Measurements from ENCODE around the gene PLXNB2.
"Not testable (repeated sequence)": the region's sequence is repeated elsewhere in the genome, so short reads cannot be mapped to it uniquely, and the experiment has no call there.

The PLXNB2 gene

DNA sequence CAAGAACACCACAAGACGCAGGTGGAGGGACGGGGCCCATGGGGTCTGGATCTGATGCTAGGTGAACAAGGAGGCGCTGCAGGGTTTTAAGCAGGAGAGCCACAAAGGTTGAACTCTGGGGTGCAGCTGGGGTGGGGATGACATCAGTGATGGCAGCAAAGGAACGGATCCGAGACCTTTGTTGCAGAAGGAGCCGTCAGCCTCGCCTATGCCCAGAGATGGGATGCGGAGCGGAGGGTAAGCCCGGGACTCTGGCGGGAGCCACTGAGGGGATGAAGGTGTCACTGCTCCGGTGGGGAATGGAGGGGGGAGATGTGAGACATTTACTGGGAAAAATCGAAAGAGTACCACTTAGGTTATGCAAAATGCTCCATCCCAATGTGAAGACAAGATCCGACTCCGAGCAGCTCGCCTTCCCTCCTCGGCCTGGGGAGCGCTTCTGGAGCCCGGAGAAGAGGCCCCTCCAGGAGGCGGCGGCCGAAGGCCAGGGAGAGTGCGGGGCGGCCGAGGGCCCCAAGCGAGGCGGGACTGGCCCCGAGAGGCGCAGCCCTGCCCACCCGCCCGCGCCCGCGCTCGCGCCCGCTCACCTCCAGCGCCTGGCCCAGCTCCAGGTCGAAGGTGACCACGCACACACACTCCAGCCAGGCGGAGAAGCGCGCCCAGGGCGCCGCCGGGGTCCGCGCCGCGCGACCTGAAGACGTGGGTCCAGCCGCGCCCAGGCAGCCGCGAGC, 18.9 kb upstream of the PLXNB2 start:
- no peak for DNase-seq (ENCODE audit: low read depth, low spot score)

DNA sequence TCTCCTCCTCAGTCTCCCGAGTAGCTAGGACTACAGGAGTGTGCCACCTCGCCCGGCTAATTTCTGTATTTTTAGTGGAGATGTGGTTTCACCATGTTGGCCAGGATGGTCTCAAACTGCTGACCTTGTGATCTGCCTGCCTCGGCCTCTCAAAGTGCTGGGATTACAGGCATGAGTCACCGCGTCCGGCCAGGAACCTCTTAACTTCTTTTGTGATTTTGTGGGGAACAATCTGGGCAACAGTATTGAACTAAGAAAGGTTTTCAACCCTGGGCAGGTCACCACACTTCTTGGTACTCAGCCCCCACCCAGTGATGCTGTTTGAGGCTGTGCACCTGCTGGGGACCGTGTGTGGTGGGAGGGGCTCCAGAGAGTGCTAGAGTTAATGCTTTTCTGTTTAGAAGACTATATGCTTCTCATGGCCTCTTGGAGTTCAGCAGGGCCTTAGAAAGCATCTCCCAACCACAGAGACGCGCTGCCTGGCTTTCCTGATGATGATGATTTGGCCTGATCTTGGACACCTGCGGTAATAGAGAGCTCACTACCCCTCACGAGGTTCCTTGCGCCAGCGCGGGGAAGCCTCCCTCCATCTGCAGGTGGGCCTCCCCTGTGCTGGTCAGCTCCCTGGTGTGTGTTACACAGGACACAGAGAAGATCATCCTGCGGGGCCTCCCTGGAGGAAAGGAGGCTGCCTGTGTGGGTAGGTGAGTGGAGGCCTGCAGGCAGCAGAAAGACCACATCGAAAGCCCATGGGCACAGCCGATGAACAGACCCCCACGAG, 18.2 kb upstream of the PLXNB2 start:
- no peak for DNase-seq (ENCODE audit: low read depth, low spot score)

DNA sequence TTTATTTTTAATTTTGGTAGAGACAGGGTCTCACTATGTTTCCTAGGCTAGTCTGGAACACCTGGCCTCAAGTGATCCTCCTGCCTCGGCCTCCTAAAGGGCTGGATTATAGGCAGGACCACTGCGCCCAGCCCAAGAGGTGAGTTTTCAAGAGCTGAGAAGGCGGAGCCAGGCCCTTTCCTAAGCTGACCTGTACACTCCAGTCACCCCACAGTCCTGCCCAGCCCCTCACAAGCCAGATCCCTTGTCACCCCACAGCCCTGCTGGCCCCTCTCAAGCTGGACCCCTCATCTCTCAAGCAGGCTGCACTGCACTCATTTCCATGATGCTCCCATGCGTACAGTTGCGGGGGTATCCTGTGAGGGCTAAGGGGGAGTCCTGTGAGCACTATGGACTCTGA, 16.5 kb upstream of the PLXNB2 start:
- DNase-seq (ENCODE audit: low read depth, low spot score): no peak

DNA sequence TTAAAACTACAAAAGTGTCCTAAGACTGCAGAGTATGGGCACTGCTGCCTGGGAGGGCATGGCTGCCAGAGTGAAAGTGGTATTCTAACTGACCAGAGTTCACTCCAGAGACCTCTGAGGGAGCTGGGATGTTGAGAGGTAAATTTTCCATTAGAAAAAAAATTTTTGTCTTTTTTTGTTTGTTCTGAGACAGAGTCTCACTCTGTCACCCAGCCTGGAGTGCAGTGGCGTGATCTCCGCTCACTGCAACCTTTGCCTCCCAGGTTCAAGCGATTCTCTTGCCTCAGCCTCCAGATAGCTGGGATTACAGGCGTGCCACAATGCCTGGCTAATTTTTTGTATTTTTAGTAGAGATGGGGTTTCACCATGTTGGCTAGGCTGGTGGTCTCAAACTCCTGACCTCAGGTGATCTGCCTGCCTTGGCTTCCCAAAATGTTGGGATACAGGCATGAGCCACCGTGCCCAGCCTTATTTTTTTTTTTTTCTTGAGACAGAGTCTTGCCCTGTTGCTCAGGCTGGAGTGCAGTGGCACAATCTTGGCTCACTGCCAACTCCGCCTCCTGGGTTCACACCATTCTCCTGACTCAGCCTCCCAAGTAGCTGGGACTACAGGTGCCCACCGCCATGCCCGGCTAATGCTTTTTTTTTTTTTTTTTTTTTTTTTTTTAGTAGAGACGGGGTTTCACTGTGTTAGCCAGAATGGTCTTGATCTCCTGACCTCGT, 15.1 kb upstream of the PLXNB2 start:
- DNase-seq (ENCODE audit: low read depth, low spot score): not testable (repeated sequence)

DNA sequence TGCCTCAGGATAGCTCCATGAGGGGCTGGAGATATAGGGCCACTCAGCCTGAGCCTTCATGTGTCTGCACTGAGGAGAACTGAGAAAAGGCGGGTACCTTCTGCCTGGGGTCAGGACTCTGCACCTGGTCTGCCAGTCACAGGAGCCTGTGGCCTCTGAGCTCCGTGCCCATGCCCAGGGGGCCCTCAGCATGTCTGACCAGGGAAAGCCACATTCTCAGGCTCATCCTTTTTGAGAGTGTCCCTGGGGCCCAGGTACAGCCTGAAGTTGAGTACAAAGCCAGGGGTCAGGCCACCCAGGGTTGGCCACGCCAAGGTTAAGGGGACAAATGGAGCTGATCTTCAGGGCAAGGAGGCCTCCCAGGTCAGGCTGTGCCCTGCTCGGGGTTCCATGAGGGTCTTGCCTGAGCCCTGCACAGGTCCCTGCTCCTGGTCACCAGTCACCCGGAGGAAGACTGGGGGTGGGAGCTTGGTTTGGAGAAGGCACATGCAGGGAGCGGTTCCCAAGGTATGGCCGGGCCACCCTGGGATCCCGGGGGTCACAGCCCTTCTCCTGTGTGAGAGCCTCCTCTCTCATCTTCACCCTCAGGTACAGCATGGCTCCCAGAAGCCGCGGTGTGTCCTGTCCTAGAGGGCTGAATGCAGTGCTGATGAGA, 13.4 kb upstream of the PLXNB2 start:
- no peak for DNase-seq (ENCODE audit: low read depth, low spot score)

DNA sequence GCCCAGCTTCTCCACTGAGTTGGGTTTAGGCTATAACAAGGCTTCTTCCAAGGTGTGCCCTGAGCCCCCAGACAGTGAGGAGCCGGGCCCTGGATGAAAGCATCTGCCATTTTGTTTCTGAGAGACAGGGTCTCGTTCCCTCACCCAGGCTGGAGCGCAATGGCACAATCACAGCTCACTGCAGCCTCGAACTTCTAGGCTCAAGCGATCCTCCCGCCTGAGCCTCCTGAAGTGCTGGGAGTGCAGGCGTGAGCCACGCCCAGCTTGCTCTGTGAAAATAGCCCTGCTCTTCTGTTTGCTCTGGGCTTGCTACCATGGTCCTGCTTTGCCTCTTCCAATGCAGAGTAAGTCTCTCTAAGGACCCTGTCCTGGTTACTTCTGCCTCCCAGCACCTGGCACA, 12.7 kb upstream of the PLXNB2 start:
- DNase-seq (ENCODE audit: low read depth, low spot score): no peak

DNA sequence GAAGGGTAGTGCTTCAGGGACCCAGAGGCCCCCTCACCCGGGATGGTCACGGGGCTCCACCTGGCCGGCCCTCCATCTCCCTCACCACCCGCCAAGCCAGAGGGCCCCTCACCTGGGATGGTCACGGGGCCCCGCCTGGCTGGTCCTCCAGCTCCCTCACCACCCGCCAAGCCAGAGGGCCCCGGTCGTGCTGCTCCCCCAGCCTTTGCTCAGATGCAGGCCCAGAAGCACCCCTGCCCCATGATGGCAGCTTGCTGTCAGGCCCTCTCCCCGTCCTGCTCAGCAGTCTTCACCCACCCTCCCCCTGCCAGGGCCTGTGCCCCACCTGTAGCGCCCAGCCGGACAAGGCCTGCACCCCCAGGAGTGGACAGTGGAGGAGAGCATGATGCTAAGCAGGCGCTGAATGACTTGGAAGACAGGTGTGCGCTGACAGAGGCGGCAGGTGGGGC, 12.1 kb upstream of the PLXNB2 start:
- no peak for DNase-seq (ENCODE audit: low read depth, low spot score)

DNA sequence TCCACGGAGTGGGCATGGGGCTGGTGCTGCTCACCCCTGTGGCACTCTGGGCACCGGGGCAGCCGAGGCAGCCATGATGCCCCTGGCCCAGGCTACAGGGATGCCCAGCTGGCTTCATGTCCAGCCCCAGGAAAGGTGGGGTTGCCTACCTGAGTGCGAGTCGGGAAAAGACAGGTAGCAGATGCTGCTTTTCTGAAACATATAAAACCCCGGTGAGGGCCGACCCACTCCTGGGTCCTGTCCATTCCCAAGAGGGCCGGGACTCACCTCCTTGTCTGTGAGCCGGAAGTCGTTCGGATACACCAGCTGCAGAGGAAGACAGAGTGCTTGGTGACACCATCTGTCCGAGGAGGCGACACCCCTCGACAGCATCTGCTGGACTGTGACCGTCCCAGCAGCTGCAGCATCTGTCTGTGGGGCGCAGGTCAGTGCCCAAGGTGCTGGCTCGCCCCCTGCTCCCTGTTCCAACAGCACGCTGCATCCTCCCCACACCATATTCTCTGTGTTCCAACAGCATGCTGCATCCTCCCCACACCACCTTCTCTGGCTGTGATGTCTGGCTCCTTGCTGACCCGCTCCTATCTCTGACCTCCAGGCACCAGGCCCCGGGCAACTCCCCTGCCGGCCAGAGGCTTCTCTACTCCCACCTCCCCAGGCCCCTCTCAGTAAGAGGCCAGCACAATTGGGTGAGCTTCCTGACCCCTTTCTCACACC, 11.4 kb upstream of the PLXNB2 start:
- no peak for DNase-seq (ENCODE audit: low read depth, low spot score)

DNA sequence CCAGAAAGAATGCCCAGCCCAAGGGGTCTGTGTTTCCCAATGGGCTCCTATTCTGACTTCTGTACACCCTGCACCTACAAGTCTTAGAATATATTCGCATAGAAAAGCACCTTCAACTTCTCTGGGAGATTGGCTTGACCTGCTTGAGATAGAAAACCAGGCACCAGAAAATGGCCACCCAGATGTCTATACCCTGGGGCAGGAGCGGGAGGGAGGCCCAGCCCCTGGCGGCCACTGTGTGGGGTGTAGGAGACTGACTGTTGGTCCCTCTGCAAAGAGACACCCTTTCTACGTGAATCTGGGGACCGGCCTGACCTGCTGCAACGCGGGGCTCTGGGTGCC, 10.9 kb upstream of the PLXNB2 start:
- DNase-seq (ENCODE audit: low read depth, low spot score): no peak

DNA sequence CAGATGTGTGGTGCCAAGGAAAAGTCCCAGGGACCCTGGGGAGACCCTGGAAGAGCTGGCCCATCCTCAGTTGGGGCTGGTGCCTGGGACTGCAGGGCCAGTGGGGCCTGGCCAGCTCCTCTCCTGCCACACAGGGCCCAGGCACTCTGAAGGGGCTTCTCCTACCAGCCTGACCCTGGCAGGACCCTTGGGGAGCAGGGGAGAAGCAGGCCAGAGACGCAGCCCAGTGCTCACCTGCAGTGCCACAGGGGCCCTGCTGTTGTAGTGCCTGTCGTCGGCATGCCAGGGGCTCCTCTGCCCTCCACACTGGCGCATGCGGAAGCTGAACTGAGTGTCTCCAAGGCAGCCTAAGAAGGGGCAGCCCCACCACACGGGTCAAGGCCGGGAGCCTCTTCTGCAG, 10.2 kb upstream of the PLXNB2 start:
- DNase-seq (ENCODE audit: low read depth, low spot score): no peak

DNA sequence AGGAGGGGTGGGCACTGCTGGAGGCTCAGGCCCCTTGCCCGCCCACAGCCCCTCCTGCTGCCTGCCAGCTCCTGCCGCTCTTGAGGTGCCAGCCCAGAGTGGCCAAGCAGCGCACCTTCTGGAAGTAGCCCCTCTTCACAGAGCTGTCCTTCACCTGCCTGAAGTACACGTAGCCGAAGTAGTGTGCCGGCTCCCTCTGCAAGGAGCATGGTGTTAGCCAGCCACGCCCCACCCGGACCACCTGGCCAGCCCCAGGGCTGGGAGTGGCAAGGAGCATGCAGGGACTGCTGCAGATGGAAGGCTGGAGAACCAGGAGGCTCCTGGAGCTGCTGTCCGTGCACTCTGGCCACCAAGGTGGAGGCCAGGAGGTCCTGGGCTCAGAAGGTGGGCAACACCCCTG, 9.7 kb upstream of the PLXNB2 start:
- DNase-seq (ENCODE audit: low read depth, low spot score): no peak

DNA sequence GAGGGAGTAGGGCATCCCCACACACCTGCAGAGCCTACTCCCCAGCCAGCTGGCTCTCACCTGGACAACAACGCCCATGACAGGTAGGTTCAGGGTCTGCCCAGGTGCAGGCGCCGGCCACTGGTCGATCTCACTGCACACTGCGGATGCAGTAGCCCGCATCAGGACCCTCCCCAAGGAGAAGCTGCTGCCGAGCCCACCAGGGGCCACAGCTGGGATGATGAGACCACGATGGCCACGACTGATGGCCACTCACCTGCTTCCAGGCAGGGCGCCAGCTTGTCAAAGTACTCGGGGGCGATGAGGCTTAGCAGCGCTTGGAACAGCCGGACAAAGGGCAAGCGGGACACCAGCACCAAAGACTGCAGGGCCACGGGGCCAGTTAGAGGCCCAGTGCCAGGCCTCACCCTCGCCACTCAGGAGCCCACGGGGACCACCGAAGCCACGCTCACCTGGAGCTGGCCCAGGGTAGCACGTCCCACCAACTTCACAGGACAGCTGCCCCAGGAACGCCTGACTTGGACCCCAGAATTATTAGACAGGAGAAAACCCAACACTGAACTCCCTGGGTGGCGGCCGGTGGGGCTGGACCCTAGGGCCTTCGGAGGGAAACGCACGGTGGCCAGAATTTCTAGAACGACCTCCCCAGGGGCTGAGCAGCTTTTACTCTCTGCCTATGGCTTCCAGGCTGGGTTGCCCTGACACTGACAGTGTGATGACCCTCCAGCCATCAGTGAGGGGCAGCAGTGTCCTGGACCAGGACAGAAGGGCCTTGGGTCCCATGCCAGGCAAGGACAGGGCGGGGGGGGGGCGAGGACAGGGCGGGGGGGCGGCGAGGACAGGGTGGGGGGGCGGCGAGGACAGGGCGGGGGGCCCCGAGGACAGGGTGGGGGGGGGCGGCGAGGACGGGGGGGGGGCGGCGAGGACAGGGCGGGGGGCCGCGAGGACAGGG, 8.9 kb upstream of the PLXNB2 start:
- no peak for DNase-seq (ENCODE audit: low read depth, low spot score)

DNA sequence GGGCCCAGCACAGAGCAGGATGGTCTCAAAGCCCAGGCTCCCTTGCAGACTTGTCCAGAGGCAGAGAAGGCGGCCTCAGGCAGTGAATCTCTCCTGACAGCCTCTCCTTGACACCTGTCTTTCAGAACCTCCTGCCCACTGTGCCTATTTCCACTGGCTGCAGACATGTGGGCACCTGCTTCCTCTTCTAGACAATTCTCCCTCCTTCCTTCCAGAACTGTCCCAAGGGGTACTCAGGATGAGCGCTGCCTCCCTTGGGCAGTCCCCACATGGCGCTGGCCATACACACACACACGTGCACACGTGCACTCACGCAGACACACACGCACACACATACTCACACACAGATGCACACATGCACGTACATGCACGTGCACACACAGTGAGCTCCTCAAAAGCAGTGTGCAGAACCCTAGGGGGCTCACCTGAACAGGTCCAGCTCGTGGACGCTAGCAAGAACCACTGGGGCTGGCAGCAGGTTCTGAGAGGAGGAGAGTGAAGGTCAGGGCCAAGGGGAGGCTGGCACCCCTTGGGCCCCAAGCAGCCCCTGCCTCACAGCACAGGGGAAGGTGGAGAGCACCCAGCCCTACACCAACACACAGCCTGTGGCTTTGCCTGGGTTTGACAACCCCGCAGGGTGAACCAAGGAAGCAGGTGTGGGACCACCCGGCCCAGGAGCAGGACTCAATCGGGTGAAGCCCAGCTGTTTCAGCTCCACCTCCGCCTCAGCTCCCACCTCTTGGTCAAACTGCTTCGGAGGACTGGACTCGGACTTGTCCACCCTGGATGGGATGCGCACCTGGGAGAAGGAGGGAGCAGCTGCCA, 8.1 kb upstream of the PLXNB2 start:
- no peak for DNase-seq (ENCODE audit: low read depth, low spot score)

DNA sequence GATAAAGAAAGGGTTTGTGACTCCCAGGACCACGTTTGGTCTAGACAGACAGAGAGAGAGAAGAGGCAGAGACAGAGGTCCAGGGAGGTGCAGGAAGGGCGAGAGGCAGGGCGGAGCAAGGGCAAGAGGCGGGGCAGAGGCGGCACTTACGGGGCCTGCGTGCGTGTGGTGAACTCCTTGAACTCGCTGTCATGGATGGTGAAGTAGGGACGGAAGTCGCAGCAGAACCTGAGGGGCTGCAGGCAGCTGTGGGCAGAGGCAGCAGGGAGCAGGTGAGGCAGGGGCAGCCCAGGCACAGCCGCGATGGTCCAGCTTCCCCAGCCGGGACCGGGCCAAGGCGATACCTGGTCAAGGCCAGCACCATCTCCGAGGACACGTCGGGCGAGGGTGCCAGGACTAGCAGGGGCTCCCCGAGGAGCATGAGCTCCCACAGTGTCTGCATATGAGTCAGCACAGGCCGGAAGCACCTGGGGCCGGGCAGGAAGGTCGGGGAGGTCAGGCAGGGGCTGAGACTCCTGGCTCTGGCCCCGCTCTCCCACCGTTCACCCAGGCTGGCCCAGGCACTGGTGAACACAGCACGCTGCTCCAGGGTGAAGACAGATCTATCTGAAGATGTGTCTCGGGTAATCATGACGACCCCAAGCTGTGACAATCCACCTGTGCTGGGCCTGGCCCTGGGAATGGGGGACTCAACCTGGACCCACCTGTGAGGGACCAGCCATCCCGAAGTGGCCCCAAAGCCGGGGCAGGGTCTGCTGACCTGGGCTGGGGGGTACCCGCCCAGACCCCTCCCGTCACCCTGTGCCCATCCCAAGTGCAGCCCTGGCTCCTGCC, 7.2 kb upstream of the PLXNB2 start:
- no peak for DNase-seq (ENCODE audit: low read depth, low spot score)

DNA sequence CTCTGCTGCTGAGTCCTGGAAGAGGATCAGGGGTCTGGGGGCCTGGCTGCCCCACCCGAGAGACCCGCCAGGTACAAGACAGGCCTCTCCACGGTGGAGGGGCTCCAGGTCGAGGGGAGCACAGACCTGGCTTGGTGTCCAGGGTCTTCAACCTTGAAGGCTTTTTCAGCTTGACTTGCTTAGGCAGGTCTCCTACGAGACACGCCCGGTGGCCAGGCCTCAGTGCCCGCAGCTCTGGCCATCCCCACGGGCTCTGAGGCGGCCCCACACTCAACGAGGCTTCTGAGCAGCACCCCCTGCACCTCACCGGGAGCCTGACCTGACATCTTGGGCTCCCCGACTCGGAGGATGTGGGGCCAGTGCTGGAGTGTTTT, 6.6 kb upstream of the PLXNB2 start:
- no peak for DNase-seq (ENCODE audit: low read depth, low spot score)

DNA sequence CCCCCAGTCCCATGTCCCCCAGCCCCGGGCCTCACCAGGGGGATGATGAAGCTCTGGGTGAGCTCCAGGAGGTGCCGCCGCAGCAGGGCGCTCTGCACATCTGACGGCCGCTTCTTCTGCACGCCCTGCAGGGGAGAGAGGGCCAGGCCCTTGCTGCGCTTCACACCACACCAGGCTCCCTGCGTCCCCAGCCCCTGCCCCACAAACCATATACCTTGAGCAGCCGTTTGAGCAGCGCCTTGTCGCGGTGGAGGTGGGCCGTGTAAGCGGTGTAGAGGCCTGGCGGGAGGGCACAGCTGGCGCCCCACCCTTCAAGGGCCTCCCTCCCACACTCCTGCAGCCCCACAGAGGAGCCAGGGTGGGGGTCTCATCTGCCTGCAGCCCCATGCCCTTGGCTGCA, 6.2 kb upstream of the PLXNB2 start:
- DNase-seq (ENCODE audit: low read depth, low spot score): no peak

DNA sequence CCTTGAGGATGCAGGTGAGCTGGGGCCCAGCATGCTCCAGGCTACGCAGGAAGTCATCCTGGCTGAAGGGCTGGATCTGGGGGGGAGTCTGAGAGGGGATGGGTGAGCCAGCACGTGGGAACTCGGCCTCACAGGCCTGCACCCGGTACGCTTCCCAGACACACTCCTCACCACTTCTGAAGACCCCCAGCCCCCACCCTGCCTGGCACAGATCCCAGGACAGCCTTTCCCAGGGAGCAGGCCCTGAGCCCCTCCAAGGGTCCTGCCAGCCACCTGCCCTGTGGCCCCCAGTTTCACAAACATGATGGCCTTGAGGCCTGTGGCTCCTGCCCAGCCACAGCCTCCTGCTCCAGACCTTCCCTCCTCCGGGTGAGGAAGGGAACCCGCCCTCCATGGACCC, 5.6 kb upstream of the PLXNB2 start:
- DNase-seq (ENCODE audit: low read depth, low spot score): no peak

DNA sequence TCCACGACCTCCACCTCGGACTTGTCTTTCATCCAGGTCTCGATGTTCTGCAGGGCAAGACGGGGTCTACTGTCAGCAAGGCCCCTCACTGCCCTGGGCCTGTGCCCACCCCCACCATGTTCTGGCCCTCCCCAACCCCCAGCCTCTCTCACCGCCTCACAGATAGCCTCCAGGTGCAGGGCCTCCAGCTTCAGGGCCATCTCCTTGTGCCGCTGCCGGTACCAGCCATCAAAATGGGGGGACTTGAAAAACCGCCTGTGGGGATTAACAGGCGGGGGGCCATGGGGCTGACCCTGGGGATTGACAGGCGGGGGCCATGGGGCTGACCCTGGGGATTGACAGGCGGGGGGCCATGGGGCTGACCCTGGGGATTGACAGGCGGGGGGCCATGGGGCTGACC, 4.9 kb upstream of the PLXNB2 start:
- no peak for DNase-seq (ENCODE audit: low read depth, low spot score)
